ENCODE data around the gene CEACAM16. TPM values are rescaled to one million over a fixed set of nuclear protein-coding genes. Genes with fewer than 3 reads are reported as not detected.

CEACAM16 gene
- total RNA-seq, 1 experiment from 2014 or later = not detected

GRCh38 chr19:44681992-44682790 is 16.8 kb upstream of the CEACAM16 start:
- CTCF ChIA-PET = no interaction called here

GRCh38 chr19:44682807-44683206 is 16.1 kb upstream of the CEACAM16 start:
- H3K9ac ChIP-seq (ENCODE audit: low read length) = no peak overlapping the region
- ATAC-seq = no peak
- no peaks in the 10 kb centered on the region for H3K79me2 ChIP-seq (ENCODE audit: low read length)
- peaks cover 23% of the 10 kb centered on the region for H3K4me1 ChIP-seq (ENCODE audit: insufficient read depth, low read length)
- no peak overlapping the region for H3K4me2 ChIP-seq (ENCODE audit: low read length)
- H3K9me3 ChIP-seq (ENCODE audit: low read length) = no peaks in the 10 kb centered on the region
- intact Hi-C loops (cut with micrococcal nuclease) = no loop called here
- TF ChIP-seq EZH2phosphoT487 (IDR thresholded peaks at IDR 0.05; ENCODE audit: borderline replicate concordance, low read length) (no peak), EZH2 (IDR thresholded peaks at IDR 0.05; ENCODE audit: low read length, unreplicated experiment) (no peak), CTCF (conservative IDR thresholded peaks at IDR 0.05; ENCODE audit: low read depth, low read length) (no peak)
- H3K27ac ChIP-seq (ENCODE audit: low read length) = no peak overlapping the region
- CTCF ChIA-PET = no interaction called here
- no peaks in the 10 kb centered on the region for H3K9me2 ChIP-seq (replicated peaks; ENCODE audit: low read length)
- POLR2A ChIA-PET (ENCODE audit: unreplicated experiment) = no interaction called here
- BruUV-seq (replicated peaks) = no TSS peak
- H3K36me3 ChIP-seq (ENCODE audit: low read depth, low read length) = no peaks in the 10 kb centered on the region
- H4K20me1 ChIP-seq (ENCODE audit: low read length) = no peaks in the 10 kb centered on the region
- no peak for DNase-seq
- H2AFZ ChIP-seq (ENCODE audit: low read length) = no peak overlapping the region
- H3K27me3 ChIP-seq (ENCODE audit: low read length) = no peaks in the 10 kb centered on the region
- H3K4me3 ChIP-seq (ENCODE audit: low read length) = no peak overlapping the region
- H3F3A ChIP-seq (ENCODE audit: low read length, unreplicated experiment) = no peaks in the 10 kb centered on the region

More at GRCh38 chr19:44681992-44682790, 16.8 kb upstream of the CEACAM16 start:
- peaks cover 27% of the 10 kb centered on the region for H3K4me1 ChIP-seq (ENCODE audit: insufficient read depth, low read length)
- no peaks in the 10 kb centered on the region for H3F3A ChIP-seq (ENCODE audit: low read length, unreplicated experiment)
- no peak overlapping the region for H3K27ac ChIP-seq (ENCODE audit: low read length)
- no peak overlapping the region for H2AFZ ChIP-seq (ENCODE audit: low read length)
- POLR2A ChIA-PET (ENCODE audit: unreplicated experiment) = no interaction called here
- ATAC-seq (no peak), DNase-seq (no peak)
- intact Hi-C loops (cut with micrococcal nuclease) = no loop called here
- no peaks in the 10 kb centered on the region for H3K36me3 ChIP-seq (ENCODE audit: low read depth, low read length)
- no TSS peak for BruUV-seq (replicated peaks)
- H4K20me1 ChIP-seq (ENCODE audit: low read length) = no peaks in the 10 kb centered on the region
- H3K9me3 ChIP-seq (ENCODE audit: low read length) = no peaks in the 10 kb centered on the region
- no peak overlapping the region for H3K9ac ChIP-seq (ENCODE audit: low read length)
- no peaks in the 10 kb centered on the region for H3K79me2 ChIP-seq (ENCODE audit: low read length)
- H3K9me2 ChIP-seq (replicated peaks; ENCODE audit: low read length) = no peaks in the 10 kb centered on the region
- H3K4me2 ChIP-seq (ENCODE audit: low read length) = no peak overlapping the region
- no peak for TF ChIP-seq CTCF (conservative IDR thresholded peaks at IDR 0.05; ENCODE audit: low read depth, low read length)
- TF ChIP-seq EZH2 (IDR thresholded peaks at IDR 0.05; ENCODE audit: low read length, unreplicated experiment) = no peak
- no peak for TF ChIP-seq EZH2phosphoT487 (IDR thresholded peaks at IDR 0.05; ENCODE audit: borderline replicate concordance, low read length)
- no peaks in the 10 kb centered on the region for H3K27me3 ChIP-seq (ENCODE audit: low read length)
- H3K4me3 ChIP-seq (ENCODE audit: low read length) = no peak overlapping the region

Data from PC-3 (cell line).